GM21423 (cell line): ENCODE results near the gene ISOC2.
"Not testable (repeated sequence)": the region's sequence is repeated elsewhere in the genome, so short reads cannot be mapped to it uniquely, and the experiment has no call there.

Source experiments
- ATAC-seq: cut with Tn5 transposase; IDR thresholded peaks from one replicate; pipeline ENCODE4 v1.9.1; 2021; ENCODE audit warnings: mild to moderate bottlenecking, moderate library complexity; ENCODE audit not compliant: unreplicated experiment

ISOC2 gene

GRCh38 chr19:55443045-55443823, 18.2 kb downstream of the ISOC2 start, which contains the start of gene SHISA7:
SHISA7 (minus strand) TSS chr19:55443300; CDS start chr19:55442863, 437 bp downstream.
- ATAC-seq = no peak

- no peak for ATAC-seq
Measured at GRCh38 chr19:55442372-55442961, 19.0 kb downstream of the ISOC2 start.

- no peak for ATAC-seq
Measured at GRCh38 chr19:55441692-55442321, 19.6 kb downstream of the ISOC2 start.

- ATAC-seq = no peak
Measured at GRCh38 chr19:55441319-55441691, 20.1 kb downstream of the ISOC2 start.

- ATAC-seq = no peak
Measured at GRCh38 chr19:55440411-55441105, 20.9 kb downstream of the ISOC2 start.

- ATAC-seq = no peak
Measured at GRCh38 chr19:55439052-55439451, 22.4 kb downstream of the ISOC2 start.

GRCh38 chr19:55437410-55437809, 24.0 kb downstream of the ISOC2 start:
- ATAC-seq = no peak

- no peak for ATAC-seq
Measured at GRCh38 chr19:55436847-55437246, 24.6 kb downstream of the ISOC2 start.

GRCh38 chr19:55435020-55435419, 26.4 kb downstream of the ISOC2 start:
- ATAC-seq = no peak

- ATAC-seq = no peak
Measured at GRCh38 chr19:55434356-55434919, 27.0 kb downstream of the ISOC2 start.

GRCh38 chr19:55433292-55433691, 28.1 kb downstream of the ISOC2 start:
- no peak for ATAC-seq

- no peak for ATAC-seq
Measured at GRCh38 chr19:55432241-55432959, 29.0 kb downstream of the ISOC2 start.

- ATAC-seq = no peak
Measured at GRCh38 chr19:55431183-55431582, 30.3 kb downstream of the ISOC2 start.

- ATAC-seq = no peak
Measured at GRCh38 chr19:55426042-55426441, 35.4 kb downstream of the ISOC2 start.

GRCh38 chr19:55424518-55424917, 36.9 kb downstream of the ISOC2 start:
- ATAC-seq = no peak

GRCh38 chr19:55423225-55424005, 38.0 kb downstream of the ISOC2 start:
- ATAC-seq = no peak

GRCh38 chr19:55421281-55421680, 40.2 kb downstream of the ISOC2 start:
- ATAC-seq = not testable (repeated sequence)

GRCh38 chr19:55419624-55420236, 41.7 kb downstream of the ISOC2 start:
- no peak for ATAC-seq

- ATAC-seq = no peak
Measured at GRCh38 chr19:55419103-55419502, 42.3 kb downstream of the ISOC2 start.
